Measurements from ENCODE around the gene DYSF. TPM values are rescaled to one million over a fixed set of nuclear protein-coding genes. Genes with fewer than 3 reads are reported as not detected.
A peak's percentile ranks its signal among the peaks of the same experiment; 100 is the strongest.

The DYSF gene
- total and polyA plus RNA-seq, 2 donors from 2014 or later: 11.3 to 19.8 TPM

DNA sequence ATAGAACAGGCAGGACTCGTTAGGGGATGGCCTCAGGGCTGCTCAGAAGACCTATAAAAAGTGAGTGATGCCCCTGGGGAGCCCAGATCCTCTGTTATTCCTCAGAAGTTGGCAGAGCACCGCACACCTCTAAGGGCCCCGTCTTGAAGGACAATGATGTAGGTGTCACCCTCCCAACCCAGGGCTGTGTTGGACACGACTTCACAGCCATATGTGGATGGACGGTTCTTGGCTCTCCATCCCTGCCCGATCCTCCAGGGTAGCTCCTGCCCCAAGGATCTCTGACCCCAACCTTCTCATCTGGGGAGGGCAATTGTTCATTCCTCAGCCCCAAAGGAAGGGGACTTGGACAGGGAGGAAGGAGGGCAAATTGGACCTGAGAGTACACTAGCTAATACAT is 246.1 kb downstream of the DYSF start:
- H3K9me3 ChIP-seq (ENCODE audit: control insufficient read depth in 2 of 3, insufficient read depth in 1 of 3, low read length in 3 of 3): no peaks in the 10 kb centered on the region
- FAIRE-seq (no peak), DNase-seq (no peak)
- intact Hi-C loops (cut with DNase I): no loop called here
- H3K27ac ChIP-seq (ENCODE audit: low read depth in 2 of 2, low read length in 2 of 2): no peak overlapping the region
- TF ChIP-seq, protein P1, sequence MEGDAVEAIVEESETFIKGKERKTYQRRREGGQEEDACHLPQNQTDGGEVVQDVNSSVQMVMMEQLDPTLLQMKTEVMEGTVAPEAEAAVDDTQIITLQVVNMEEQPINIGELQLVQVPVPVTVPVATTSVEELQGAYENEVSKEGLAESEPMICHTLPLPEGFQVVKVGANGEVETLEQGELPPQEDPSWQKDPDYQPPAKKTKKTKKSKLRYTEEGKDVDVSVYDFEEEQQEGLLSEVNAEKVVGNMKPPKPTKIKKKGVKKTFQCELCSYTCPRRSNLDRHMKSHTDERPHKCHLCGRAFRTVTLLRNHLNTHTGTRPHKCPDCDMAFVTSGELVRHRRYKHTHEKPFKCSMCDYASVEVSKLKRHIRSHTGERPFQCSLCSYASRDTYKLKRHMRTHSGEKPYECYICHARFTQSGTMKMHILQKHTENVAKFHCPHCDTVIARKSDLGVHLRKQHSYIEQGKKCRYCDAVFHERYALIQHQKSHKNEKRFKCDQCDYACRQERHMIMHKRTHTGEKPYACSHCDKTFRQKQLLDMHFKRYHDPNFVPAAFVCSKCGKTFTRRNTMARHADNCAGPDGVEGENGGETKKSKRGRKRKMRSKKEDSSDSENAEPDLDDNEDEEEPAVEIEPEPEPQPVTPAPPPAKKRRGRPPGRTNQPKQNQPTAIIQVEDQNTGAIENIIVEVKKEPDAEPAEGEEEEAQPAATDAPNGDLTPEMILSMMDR (IDR thresholded peaks at IDR 0.05; ENCODE audit: borderline replicate concordance, extremely low read depth, insufficient read depth): no peak
- H3K36me3 ChIP-seq (ENCODE audit: control insufficient read depth in 2 of 3, insufficient read depth in 3 of 3, low read length in 3 of 3): no peaks in the 10 kb centered on the region
- H3K9ac ChIP-seq (ENCODE audit: low read length in 3 of 3): no peak overlapping the region
- H3K4me1 ChIP-seq (ENCODE audit: control insufficient read depth in 2 of 3, insufficient read depth in 2 of 3, low read depth in 1 of 3, low read length in 3 of 3): no peaks in the 10 kb centered on the region
- no peaks in the 10 kb centered on the region for H3K27me3 ChIP-seq (ENCODE audit: control insufficient read depth, insufficient read depth, low read length)
- no peak overlapping the region for H3K4me3 ChIP-seq (ENCODE audit: low read length in 3 of 3)

DNA sequence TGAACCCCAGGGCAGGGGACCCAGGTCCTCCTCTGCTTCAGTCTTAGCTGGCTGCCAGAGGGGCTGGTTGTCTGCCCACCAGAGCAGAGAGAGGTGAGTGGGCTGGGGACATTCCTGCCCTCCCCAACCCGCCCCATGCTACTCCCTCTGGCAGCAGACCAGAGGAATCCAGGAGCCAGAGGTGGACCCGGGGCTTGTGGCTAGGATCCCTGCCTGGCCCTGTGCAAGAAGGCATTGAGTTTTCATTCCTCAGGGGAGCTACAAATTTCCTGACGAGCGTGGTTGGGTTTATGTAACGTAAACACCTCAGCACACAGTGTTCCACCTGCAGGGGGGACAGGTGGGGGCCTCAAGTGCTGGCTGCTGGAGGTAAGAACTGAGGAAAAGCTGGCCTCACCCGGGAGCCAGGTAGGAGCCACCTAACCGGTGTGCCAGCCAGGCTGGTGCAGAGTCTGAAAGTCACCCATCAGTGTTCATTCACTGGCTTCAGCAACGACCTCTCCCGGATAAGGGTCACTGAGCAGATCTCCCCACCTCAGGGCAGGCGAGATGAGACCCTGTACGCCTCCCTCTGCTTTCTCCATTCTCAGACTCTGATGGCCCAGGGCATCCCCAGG is 246.8 kb downstream of the DYSF start:
- Histone ChIP-seq H3K4me1 (ENCODE audit: control insufficient read depth in 2 of 3, insufficient read depth in 2 of 3, low read depth in 1 of 3, low read length in 3 of 3) (no peaks in the 10 kb centered on the region), H3K36me3 (ENCODE audit: control insufficient read depth in 2 of 3, insufficient read depth in 3 of 3, low read length in 3 of 3) (no peaks in the 10 kb centered on the region), H3K9me3 (ENCODE audit: control insufficient read depth in 2 of 3, insufficient read depth in 1 of 3, low read length in 3 of 3) (no peaks in the 10 kb centered on the region), H3K27ac (ENCODE audit: low read depth in 2 of 2, low read length in 2 of 2) (no peak overlapping the region), H3K9ac (ENCODE audit: low read length in 3 of 3) (no peak overlapping the region), H3K27me3 (ENCODE audit: control insufficient read depth, insufficient read depth, low read length) (no peaks in the 10 kb centered on the region), H3K4me3 (ENCODE audit: low read length in 3 of 3) (no peak overlapping the region)
- intact Hi-C loops (cut with DNase I): no loop called here
- TF ChIP-seq, protein P1 (IDR thresholded peaks at IDR 0.05; ENCODE audit: borderline replicate concordance, extremely low read depth, insufficient read depth): no peak
- DNase-seq (peak; percentile 45 to 78 (median 64)), FAIRE-seq (no peak)

DNA sequence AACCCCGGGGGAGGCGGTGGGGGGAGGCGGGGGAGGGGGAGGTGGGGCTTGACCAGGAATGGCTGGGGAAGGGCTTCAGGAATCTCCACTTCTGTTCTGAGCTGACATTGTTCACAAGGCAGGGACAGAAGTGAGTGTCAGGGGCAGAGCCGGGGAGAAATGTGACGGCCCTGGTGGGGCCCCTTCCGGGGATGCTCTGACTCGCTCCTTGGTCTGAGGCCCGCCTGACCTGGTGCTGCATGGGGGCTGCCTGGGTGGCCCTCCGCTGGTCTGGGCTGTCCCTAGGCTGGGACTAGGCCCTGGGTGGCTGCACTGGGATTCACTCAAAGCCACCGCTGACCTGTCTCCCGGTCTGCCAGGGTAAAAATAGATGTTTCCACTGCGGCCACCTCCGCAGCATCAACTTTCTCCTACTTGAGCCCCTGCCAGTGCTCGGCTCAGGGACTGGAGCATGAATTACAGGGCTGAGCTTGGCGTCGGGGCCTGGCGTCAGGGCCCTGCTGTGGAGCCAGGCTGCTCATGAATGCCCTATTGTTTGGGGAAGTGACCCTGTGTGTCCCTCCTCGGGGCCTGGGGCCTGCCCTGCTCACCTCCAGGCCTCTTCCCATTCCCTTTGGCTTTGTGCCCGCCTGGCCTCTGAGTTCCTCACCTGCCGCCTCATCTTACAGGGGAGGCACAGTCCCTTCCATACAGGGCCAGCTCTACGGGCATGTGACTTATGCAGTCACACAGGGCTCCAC is 247.5 kb downstream of the DYSF start:
- TF ChIP-seq, protein P1 (IDR thresholded peaks at IDR 0.05; ENCODE audit: borderline replicate concordance, extremely low read depth, insufficient read depth): no peak
- Histone ChIP-seq H3K36me3 (ENCODE audit: control insufficient read depth in 2 of 3, insufficient read depth in 3 of 3, low read length in 3 of 3) (no peaks in the 10 kb centered on the region), H3K4me1 (ENCODE audit: control insufficient read depth in 2 of 3, insufficient read depth in 2 of 3, low read depth in 1 of 3, low read length in 3 of 3) (no peaks in the 10 kb centered on the region), H3K4me3 (ENCODE audit: low read length in 3 of 3) (no peak overlapping the region), H3K9me3 (ENCODE audit: control insufficient read depth in 2 of 3, insufficient read depth in 1 of 3, low read length in 3 of 3) (no peaks in the 10 kb centered on the region), H3K27me3 (ENCODE audit: control insufficient read depth, insufficient read depth, low read length) (no peaks in the 10 kb centered on the region), H3K27ac (ENCODE audit: low read depth in 2 of 2, low read length in 2 of 2) (no peak overlapping the region), H3K9ac (ENCODE audit: low read length in 3 of 3) (no peak overlapping the region)
- no peak for FAIRE-seq
- intact Hi-C loops (cut with DNase I): no loop called here
- peak in 4 of 5 donors; percentile 23 to 55 (median 31) for DNase-seq

All from kidney (tissue), 14 donors.